ENCODE measurements around the gene AFF3. TPM values are rescaled to one million over a fixed set of nuclear protein-coding genes. Genes with fewer than 3 reads are reported as not detected.

Gene AFF3
- total and polyA plus RNA-seq, 4 donors: 4.2 to 90.9 (median 14.6) TPM

DNA sequence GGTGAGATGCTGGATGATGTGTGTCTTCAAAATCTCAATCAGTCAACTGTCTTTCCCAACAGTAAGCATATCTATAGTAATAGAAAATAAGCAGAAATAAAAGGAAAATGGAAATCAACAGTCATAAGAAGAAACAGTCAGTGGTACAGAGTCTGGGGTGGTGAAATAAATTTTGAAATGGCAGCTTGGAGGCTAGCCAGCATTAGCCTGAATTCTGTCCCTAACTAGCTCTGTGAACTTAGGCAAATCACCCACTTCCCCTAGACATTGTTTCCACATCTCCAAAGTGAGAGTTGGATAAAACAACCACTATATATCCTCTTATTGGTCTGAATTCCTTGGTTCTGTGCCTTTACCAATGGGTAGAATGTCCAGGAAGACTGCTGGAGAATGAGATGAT, 462.9 kb downstream of the AFF3 start:
- peaks cover 0 to 11% (median 0%) of the 10 kb centered on the region in 5 donors for H3K4me1 ChIP-seq (ENCODE audit: control insufficient read depth in 5 of 5, insufficient read depth in 5 of 5, low read length in 5 of 5)
- H3K9me3 ChIP-seq (ENCODE audit: control insufficient read depth in 4 of 4, insufficient read depth in 3 of 4, low read length in 3 of 4): no peaks in the 10 kb centered on the region
- DNase-seq: peak in 1 of 3 donors; percentile 50
- no peaks in the 10 kb centered on the region for H3K36me3 ChIP-seq (ENCODE audit: control insufficient read depth in 4 of 4, insufficient read depth in 4 of 4, low read length in 4 of 4)
- no peak overlapping the region for H3K9ac ChIP-seq (ENCODE audit: insufficient read depth in 1 of 2, low read length in 2 of 2)
- TF ChIP-seq, protein P1, sequence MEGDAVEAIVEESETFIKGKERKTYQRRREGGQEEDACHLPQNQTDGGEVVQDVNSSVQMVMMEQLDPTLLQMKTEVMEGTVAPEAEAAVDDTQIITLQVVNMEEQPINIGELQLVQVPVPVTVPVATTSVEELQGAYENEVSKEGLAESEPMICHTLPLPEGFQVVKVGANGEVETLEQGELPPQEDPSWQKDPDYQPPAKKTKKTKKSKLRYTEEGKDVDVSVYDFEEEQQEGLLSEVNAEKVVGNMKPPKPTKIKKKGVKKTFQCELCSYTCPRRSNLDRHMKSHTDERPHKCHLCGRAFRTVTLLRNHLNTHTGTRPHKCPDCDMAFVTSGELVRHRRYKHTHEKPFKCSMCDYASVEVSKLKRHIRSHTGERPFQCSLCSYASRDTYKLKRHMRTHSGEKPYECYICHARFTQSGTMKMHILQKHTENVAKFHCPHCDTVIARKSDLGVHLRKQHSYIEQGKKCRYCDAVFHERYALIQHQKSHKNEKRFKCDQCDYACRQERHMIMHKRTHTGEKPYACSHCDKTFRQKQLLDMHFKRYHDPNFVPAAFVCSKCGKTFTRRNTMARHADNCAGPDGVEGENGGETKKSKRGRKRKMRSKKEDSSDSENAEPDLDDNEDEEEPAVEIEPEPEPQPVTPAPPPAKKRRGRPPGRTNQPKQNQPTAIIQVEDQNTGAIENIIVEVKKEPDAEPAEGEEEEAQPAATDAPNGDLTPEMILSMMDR (IDR thresholded peaks at IDR 0.05; ENCODE audit: control extremely low read depth, extremely low read depth): no peak
- ATAC-seq (ENCODE audit: insufficient read depth, low FRiP score): no peak
- H3K27ac ChIP-seq (ENCODE audit: low read depth in 1 of 2, low read length in 1 of 2): no peak overlapping the region
- no peaks in the 10 kb centered on the region for H3K27me3 ChIP-seq (ENCODE audit: control insufficient read depth in 3 of 3, insufficient read depth in 3 of 3, low read length in 2 of 3)
- H3K4me3 ChIP-seq: no peak overlapping the region

DNA sequence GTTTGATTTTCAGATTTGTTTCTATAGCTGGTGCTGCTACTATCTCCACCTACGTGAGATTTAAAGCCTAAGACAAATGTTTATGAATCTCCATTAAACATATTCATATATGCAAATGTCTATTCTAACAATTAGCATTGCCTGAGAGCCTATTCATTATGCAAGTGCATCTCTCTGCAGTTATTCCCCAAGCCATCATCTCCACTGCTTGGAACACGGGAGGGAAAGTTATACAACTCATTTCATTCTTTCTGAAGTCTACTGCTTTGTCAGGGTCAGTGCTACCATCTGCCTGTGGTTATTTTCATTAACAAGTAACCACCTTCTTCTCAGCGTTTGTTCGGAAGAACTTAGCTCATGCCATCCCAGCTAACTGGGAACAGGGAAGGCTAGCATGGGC, 463.8 kb downstream of the AFF3 start:
- Histone ChIP-seq H3K9me3 (ENCODE audit: control insufficient read depth in 4 of 4, insufficient read depth in 3 of 4, low read length in 3 of 4) (no peaks in the 10 kb centered on the region), H3K27ac (ENCODE audit: low read depth in 1 of 2, low read length in 1 of 2) (no peak overlapping the region), H3K36me3 (ENCODE audit: control insufficient read depth in 4 of 4, insufficient read depth in 4 of 4, low read length in 4 of 4) (no peaks in the 10 kb centered on the region), H3K4me1 (ENCODE audit: control insufficient read depth in 5 of 5, insufficient read depth in 5 of 5, low read length in 5 of 5) (peaks cover 0 to 11% (median 0%) of the 10 kb centered on the region in 5 donors), H3K27me3 (ENCODE audit: control insufficient read depth in 3 of 3, insufficient read depth in 3 of 3, low read length in 2 of 3) (no peaks in the 10 kb centered on the region), H3K4me3 (no peak overlapping the region), H3K9ac (ENCODE audit: insufficient read depth in 1 of 2, low read length in 2 of 2) (no peak overlapping the region)
- WGBS, 2 donors: 95 to 99% methylated on average over 4 of the region's 4 CpGs
- ATAC-seq (ENCODE audit: insufficient read depth, low FRiP score) (no peak), DNase-seq (no peak)
- TF ChIP-seq, protein P1 (IDR thresholded peaks at IDR 0.05; ENCODE audit: control extremely low read depth, extremely low read depth): no peak

DNA sequence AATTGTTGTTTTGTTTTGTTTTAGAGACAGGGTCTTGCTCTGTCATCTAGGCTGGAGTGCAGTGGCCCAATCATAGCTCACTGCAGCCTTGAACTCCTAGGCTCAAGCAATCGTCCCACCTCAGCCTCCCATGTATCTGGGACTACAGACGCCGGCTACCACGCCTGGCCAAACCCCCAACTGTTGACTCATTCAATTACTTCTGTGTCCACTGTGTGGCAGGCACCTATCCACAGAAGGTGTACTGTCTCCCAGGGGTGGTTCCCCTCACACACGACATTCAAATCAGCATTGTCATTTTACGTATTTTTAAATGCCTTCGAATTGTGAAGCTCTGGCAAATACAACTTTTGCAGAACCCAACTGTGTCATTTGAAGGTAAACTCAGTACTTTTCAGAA, 464.6 kb downstream of the AFF3 start:
- H3K9ac ChIP-seq (ENCODE audit: insufficient read depth in 1 of 2, low read length in 2 of 2): no peak overlapping the region
- H3K4me1 ChIP-seq (ENCODE audit: control insufficient read depth in 5 of 5, insufficient read depth in 5 of 5, low read length in 5 of 5): peaks cover 0 to 14% (median 0%) of the 10 kb centered on the region in 5 donors
- WGBS, 2 donors: 95 to 98% methylated on average over 7 of the region's 7 CpGs
- DNase-seq (no peak), ATAC-seq (ENCODE audit: insufficient read depth, low FRiP score) (no peak)
- H3K36me3 ChIP-seq (ENCODE audit: control insufficient read depth in 4 of 4, insufficient read depth in 4 of 4, low read length in 4 of 4): no peaks in the 10 kb centered on the region
- no peak overlapping the region for H3K4me3 ChIP-seq
- TF ChIP-seq, protein P1 (IDR thresholded peaks at IDR 0.05; ENCODE audit: control extremely low read depth, extremely low read depth): no peak
- H3K9me3 ChIP-seq (ENCODE audit: control insufficient read depth in 4 of 4, insufficient read depth in 3 of 4, low read length in 3 of 4): no peaks in the 10 kb centered on the region
- H3K27me3 ChIP-seq (ENCODE audit: control insufficient read depth in 3 of 3, insufficient read depth in 3 of 3, low read length in 2 of 3): no peaks in the 10 kb centered on the region
- no peak overlapping the region for H3K27ac ChIP-seq (ENCODE audit: low read depth in 1 of 2, low read length in 1 of 2)

DNA sequence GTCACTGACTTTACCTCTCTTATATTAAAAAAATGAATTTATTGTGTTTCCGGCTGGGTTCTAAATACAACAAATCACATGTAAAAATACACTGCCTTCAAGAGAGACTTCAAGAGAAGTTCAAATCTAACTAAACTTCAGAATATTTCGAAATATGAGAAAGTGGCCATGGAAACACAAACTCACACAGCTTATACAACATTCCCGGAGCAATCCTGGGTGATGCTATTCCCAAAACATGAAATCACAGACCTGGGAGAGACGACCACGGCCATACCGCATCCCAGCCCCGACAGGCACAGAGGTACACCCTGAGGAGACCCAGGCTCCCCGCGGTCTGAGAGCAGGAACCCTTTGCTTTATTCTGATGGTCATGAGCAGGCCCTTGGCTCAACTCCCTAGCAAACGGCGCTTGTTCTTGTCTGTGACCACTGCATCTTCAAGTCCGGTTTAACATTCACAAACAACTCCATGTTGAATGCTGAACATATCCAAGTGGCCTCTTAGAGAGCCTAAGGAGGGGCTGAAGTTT, 467.2 kb downstream of the AFF3 start:
- 91 to 94% methylated on average over 12 of the region's 12 CpGs for WGBS, 2 donors
- DNase-seq (no peak), ATAC-seq (ENCODE audit: insufficient read depth, low FRiP score) (no peak)

More for the DNA sequence above, 467.2 kb downstream of the AFF3 start:
- H3K9ac ChIP-seq (ENCODE audit: insufficient read depth in 1 of 2, low read length in 2 of 2): no peak overlapping the region
- no peak overlapping the region for H3K27ac ChIP-seq (ENCODE audit: low read depth in 1 of 2, low read length in 1 of 2)
- H3K27me3 ChIP-seq (ENCODE audit: control insufficient read depth in 3 of 3, insufficient read depth in 3 of 3, low read length in 2 of 3): no peaks in the 10 kb centered on the region
- TF ChIP-seq, protein P1 (IDR thresholded peaks at IDR 0.05; ENCODE audit: control extremely low read depth, extremely low read depth): no peak
- H3K4me1 ChIP-seq (ENCODE audit: control insufficient read depth in 5 of 5, insufficient read depth in 5 of 5, low read length in 5 of 5): peaks cover 0 to 21% (median 7%) of the 10 kb centered on the region in 5 donors
- H3K4me3 ChIP-seq: no peak overlapping the region
- H3K36me3 ChIP-seq (ENCODE audit: control insufficient read depth in 4 of 4, insufficient read depth in 4 of 4, low read length in 4 of 4): no peaks in the 10 kb centered on the region
- H3K9me3 ChIP-seq (ENCODE audit: control insufficient read depth in 4 of 4, insufficient read depth in 3 of 4, low read length in 3 of 4): no peaks in the 10 kb centered on the region

Data from lung (tissue), 12 donors.